Hepatocyte (in vitro differentiated cells): ENCODE measurements around the gene DGKG. TPM values are rescaled to one million over a fixed set of nuclear protein-coding genes. Genes with fewer than 3 reads are reported as not detected.

ENCODE experiments used
- DNase-seq: peaks from one replicate; pipeline ENCODE4 v3.0.0-alpha.2; 2016; ENCODE audit warnings: low spot score
- H2AFZ ChIP-seq: fragments of 200-600 bp; sonication (generic); 2 replicates; pipeline ENCODE4 v1.6.0; 2016; ENCODE audit warnings: antibody characterized with exemption, mild to moderate bottlenecking
- H3K27ac ChIP-seq: fragments of 200-600 bp; sonication (generic); 2 replicates; pipeline ENCODE4 v1.5.1; 2016; ENCODE audit warnings: mild to moderate bottlenecking
- H3K27me3 ChIP-seq: fragments of 200-600 bp; sonication (generic); 2 replicates; pipeline ENCODE4 v1.6.1; 2016
- H3K36me3 ChIP-seq: fragments of 200-600 bp; sonication (generic); replicated peaks from 2 replicates; pipeline ENCODE4 v1.5.1; 2016; ENCODE audit warnings: low read depth; ENCODE audit not compliant: insufficient read depth
- H3K4me1 ChIP-seq: fragments of 200-600 bp; sonication (generic); 2 replicates; pipeline ENCODE4 v1.5.1; 2016; ENCODE audit warnings: mild to moderate bottlenecking, moderate library complexity; ENCODE audit not compliant: insufficient read depth
- H3K4me2 ChIP-seq: fragments of 200-600 bp; sonication (generic); 2 replicates; pipeline ENCODE4 v1.6.0; 2016
- H3K4me3 ChIP-seq: fragments of 200-600 bp; sonication (generic); 2 replicates; pipeline ENCODE4 v1.5.1; 2016; ENCODE audit warnings: mild to moderate bottlenecking
- H3K79me2 ChIP-seq: fragments of 200-600 bp; sonication (generic); 2 replicates; pipeline ENCODE4 v1.6.0; 2017; ENCODE audit warnings: mild to moderate bottlenecking
- H3K9me2 ChIP-seq: fragments of 200-600 bp; sonication (generic); replicated peaks from 2 replicates; pipeline ENCODE4 v1.6.0; 2017; ENCODE audit warnings: mild to moderate bottlenecking; ENCODE audit not compliant: insufficient read depth
- H3K9me3 ChIP-seq: fragments of 200-600 bp; sonication (generic); 2 replicates; pipeline ENCODE4 v1.5.1; 2016; ENCODE audit warnings: low read depth, mild to moderate bottlenecking
- H4K20me1 ChIP-seq: fragments of 200-600 bp; sonication (generic); 2 replicates; pipeline ENCODE4 v1.6.0; 2016; ENCODE audit warnings: mild to moderate bottlenecking; ENCODE audit not compliant: insufficient read depth, poor library complexity, severe bottlenecking
- EZH2 ChIP-seq: fragments of 200-600 bp; sonication (generic); IDR thresholded peaks from 2 replicates; pipeline ENCODE4 v1.6.1; 2016; ENCODE audit warnings: antibody characterized with exemption, mild to moderate bottlenecking, borderline replicate concordance
- EZH2phosphoT487 ChIP-seq: fragments of 200-600 bp; sonication (generic); IDR thresholded peaks from one replicate; pipeline ENCODE4 v1.6.1; 2018; ENCODE audit warnings: antibody characterized with exemption, mild to moderate bottlenecking, low read depth, moderate library complexity; ENCODE audit not compliant: unreplicated experiment, severe bottlenecking
- WGBS: methylation state at CpG from one replicate; pipeline ENCODE4 v1.1.6; 2016; ENCODE audit warnings: low lambda C conversion rate; ENCODE audit errors: missing lambda C conversion rate; 5-methylcytosine and 5-hydroxymethylcytosine counted together
- polyA plus RNA-seq: library from polyadenylated mRNA; unstranded; fragments of >200 nt; fragmentation: Nextera tagmentation; extraction: Ambion mirVana; gene quantifications from 2 replicates; pipeline ENCODE4 v1.2.1, GENCODE V29; 2016
- total RNA-seq: library from RNA; depleted of rRNA; stranded (reverse); fragments of >200 nt; gene quantifications from 2 replicates; pipeline ENCODE4 v1.2.3, GENCODE V29; 2014
- TF ChIP-seq, protein P1 (sequence below): fragments of 200-600 bp; sonication (generic); IDR thresholded peaks from 2 replicates; pipeline ENCODE4 v1.5.1; 2016; ENCODE audit warnings: antibody characterized with exemption, mild to moderate bottlenecking; ENCODE audit not compliant: poor library complexity

The DGKG gene
- total and polyA plus RNA-seq, 2 experiments from 2014 or later: not detected

DNA sequence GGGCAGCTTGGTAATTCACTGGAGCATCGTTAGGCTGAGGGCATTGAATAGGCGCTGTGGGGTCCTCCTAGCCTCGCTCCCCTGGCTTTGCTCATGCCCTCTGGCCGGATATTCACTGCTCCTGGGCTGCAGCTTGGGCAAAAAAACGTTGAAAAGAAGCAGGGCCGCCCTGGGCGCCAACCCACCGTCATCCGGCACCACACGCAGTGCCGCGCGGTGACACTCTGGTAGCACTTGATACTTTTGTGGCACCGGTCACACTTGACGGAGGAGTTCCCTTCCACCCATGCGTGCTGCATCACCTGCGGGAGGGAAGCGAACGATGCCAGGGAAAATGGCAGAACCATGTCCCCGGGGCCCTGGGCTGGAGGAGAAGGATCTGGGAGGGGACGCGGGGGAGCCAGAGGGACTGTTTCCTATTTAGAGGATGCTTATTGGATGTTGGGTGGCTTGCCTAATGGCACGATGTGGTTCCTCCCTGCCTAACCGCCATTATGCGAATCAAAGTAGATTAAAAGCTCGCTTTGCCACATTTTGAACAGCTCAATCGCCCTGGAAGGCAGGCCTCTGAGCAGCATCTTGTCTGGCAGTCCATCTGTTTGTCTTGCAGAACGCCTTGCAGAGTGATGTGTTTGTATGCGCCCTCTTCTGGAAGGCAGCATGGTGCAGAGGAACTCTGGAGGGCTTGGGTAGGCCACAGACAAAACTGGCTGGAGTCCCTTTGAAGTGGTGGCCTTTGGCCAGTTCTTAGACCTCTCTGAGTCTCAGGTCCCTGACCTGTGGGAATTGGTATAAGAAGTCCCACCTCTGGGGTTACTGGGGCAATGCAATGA is 93.2 kb downstream of the DGKG start:
- no peak for DNase-seq
- Histone ChIP-seq H3K4me2 (no peak overlapping the region), H3K4me3 (no peak overlapping the region), H2AFZ (no peak overlapping the region), H3K79me2 (no peaks in the 10 kb centered on the region), H4K20me1 (no peaks in the 10 kb centered on the region), H3K9me2 (no peaks in the 10 kb centered on the region), H3K4me1 (peaks cover 6% of the 10 kb centered on the region), H3K9me3 (no peaks in the 10 kb centered on the region), H3K36me3 (no peaks in the 10 kb centered on the region), H3K27me3 (no peaks in the 10 kb centered on the region), H3K27ac (no peak overlapping the region)
- TF ChIP-seq EZH2phosphoT487 (no peak), EZH2 (no peak)
- TF ChIP-seq, protein P1, sequence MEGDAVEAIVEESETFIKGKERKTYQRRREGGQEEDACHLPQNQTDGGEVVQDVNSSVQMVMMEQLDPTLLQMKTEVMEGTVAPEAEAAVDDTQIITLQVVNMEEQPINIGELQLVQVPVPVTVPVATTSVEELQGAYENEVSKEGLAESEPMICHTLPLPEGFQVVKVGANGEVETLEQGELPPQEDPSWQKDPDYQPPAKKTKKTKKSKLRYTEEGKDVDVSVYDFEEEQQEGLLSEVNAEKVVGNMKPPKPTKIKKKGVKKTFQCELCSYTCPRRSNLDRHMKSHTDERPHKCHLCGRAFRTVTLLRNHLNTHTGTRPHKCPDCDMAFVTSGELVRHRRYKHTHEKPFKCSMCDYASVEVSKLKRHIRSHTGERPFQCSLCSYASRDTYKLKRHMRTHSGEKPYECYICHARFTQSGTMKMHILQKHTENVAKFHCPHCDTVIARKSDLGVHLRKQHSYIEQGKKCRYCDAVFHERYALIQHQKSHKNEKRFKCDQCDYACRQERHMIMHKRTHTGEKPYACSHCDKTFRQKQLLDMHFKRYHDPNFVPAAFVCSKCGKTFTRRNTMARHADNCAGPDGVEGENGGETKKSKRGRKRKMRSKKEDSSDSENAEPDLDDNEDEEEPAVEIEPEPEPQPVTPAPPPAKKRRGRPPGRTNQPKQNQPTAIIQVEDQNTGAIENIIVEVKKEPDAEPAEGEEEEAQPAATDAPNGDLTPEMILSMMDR: peak; percentile 28
- WGBS: 86% methylated on average over 29 of the region's 29 CpGs

GRCh38 chr3:186267758-186268157 is 94.3 kb downstream of the DGKG start:
- Histone ChIP-seq H3K9me2 (no peaks in the 10 kb centered on the region), H4K20me1 (no peaks in the 10 kb centered on the region), H3K4me1 (peaks cover 6% of the 10 kb centered on the region), H2AFZ (no peak overlapping the region), H3K9me3 (no peaks in the 10 kb centered on the region), H3K27ac (no peak overlapping the region), H3K36me3 (no peaks in the 10 kb centered on the region), H3K4me2 (no peak overlapping the region), H3K4me3 (no peak overlapping the region), H3K27me3 (no peaks in the 10 kb centered on the region), H3K79me2 (no peaks in the 10 kb centered on the region)
- no peak for DNase-seq
- 91% methylated on average over 6 of the region's 6 CpGs for WGBS
- TF ChIP-seq, protein P1: no peak
- TF ChIP-seq EZH2phosphoT487: no peak

DNA sequence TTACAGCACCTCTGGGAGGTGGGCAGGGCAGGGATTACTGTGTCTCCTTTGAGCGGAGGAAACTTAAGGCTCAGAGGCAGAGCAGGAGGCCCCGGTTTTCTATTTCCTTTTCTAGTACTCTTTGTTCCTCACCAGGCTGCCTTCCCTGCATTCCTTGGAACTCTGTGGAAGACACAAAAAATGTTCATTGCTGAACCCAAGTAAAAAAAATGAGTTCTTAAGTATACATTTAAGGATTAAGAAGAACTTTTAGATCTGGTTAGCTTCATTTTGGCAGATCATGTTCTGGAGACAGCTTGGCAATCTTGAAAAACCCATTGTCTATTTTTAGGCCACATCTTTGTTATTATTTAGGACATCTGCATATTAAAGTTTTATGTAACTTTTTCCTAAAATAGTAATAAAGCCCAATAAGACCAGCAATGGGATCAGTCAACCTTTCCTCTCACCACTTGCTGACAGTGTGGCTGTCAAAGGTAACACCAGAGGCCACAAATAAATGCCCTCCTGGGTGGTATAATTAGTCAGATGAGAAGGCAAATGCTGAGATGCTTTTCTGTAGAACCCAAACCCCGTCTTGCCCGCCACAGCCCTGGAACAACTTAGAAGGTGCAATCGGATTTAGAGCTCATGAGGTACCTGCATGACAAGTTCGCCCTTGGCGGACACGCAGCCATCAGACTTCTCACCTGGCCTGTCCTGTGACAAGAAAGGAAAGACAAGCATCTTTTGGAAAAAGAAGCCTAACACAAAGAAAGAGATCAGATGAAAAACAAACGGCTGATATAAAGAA is 97.2 kb downstream of the DGKG start:
- peaks cover 6% of the 10 kb centered on the region for H3K4me1 ChIP-seq
- H3K79me2 ChIP-seq: no peaks in the 10 kb centered on the region
- H3K9me3 ChIP-seq: no peaks in the 10 kb centered on the region
- H4K20me1 ChIP-seq: no peaks in the 10 kb centered on the region
- no peaks in the 10 kb centered on the region for H3K27me3 ChIP-seq
- peak; percentile 23 for DNase-seq
- H3K27ac ChIP-seq: no peak overlapping the region
- 84% methylated on average over 9 of the region's 9 CpGs for WGBS
- H2AFZ ChIP-seq: no peak overlapping the region
- H3K9me2 ChIP-seq: no peaks in the 10 kb centered on the region
- no peak overlapping the region for H3K4me2 ChIP-seq
- no peaks in the 10 kb centered on the region for H3K36me3 ChIP-seq
- no peak overlapping the region for H3K4me3 ChIP-seq
- TF ChIP-seq EZH2 (no peak), EZH2phosphoT487 (no peak)
- TF ChIP-seq, protein P1: no peak
